Activated naive CD4-positive, alpha-beta T cell treated with anti-CD3 and anti-CD28 coated beads, Interleukin-2, amount 10 ng/mL, durations not matched to agents 5 hours and 36 hours (primary cell): Measurements from ENCODE around the gene CDKN2C. TPM values are rescaled to one million over a fixed set of nuclear protein-coding genes. Genes with fewer than 3 reads are reported as not detected.

ENCODE experiments used
- total RNA-seq, 2 experiments: library from RNA; stranded (reverse); gene quantifications; one replicate each; pipeline ENCODE4 v1.2.3, GENCODE V29; 2021

The CDKN2C gene
- 10 to 100 TPM; 59.8 to 60.5 TPM for total RNA-seq

GRCh38 chr1:50969611-50970508, at the start of gene CDKN2C:
TSS of gene CDKN2C (plus strand) at chr1:50970245. CDS start at chr1:50970369, 124 bp downstream.

GRCh38 chr1:50959913-50960844, 9.9 kb upstream of the CDKN2C start, which contains the start of gene FAF1:
TSS of gene FAF1 (minus strand) at chr1:50960267. CDS start at chr1:50959811, 456 bp downstream.

Other genes with a start within 250 kb of the CDKN2C start
- gene FAF1, start 10.0 kb upstream of the CDKN2C start, total RNA-seq, result 10 to 100 TPM; 64.3 to 69.3 TPM
- not detected for gene C1orf185, start 132.0 kb downstream of the CDKN2C start, total RNA-seq